HuH-7 (cell line): Measurements from ENCODE around the gene DDX39B.

Source experiments
- DNase-seq: peaks from one replicate; pipeline ENCODE4 v3.0.0; 2011; ENCODE audit warnings: low spot score

DDX39B gene

GRCh38 chr6:31485055-31485454 lies 56.7 kb downstream of the DDX39B start:
- no peak for DNase-seq

- no peak for DNase-seq
Observed at GRCh38 chr6:31483392-31483791, 58.4 kb downstream of the DDX39B start.

GRCh38 chr6:31480574-31480973 lies 61.2 kb downstream of the DDX39B start:
- no peak for DNase-seq
